ENCODE results near the gene SEPTIN10. TPM values are rescaled to one million over a fixed set of nuclear protein-coding genes. Genes with fewer than 3 reads are reported as not detected.
A peak's percentile ranks its signal among the peaks of the same experiment; 100 is the strongest.
"Not testable (repeated sequence)": the region's sequence is repeated elsewhere in the genome, so short reads cannot be mapped to it uniquely, and the experiment has no call there.

SEPTIN10 gene
- total RNA-seq, 2 donors from 2014 or later, result 3.0 to 7.5 TPM

DNA sequence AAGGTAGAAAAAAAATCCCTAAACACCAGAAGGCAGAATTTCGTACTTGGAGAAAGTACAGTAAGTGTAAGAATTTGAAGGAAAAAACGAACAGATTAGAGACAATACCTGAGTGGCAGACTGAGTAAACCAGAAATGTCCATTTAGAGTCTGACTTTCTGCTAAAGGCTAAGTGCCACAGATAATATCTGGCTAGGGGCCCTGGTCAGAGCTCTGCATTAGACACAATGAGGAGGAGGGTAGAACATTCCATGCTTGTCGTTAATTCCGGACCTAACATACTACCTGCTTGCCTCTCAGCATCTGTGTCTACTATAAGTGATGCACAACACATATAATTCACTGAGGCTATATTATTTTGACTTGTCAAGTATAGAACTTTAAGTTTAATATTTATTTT, 18.1 kb downstream of the SEPTIN10 start:
- Mint-ChIP-seq H3K9me3 (no peaks in the 10 kb centered on the region), H3K27ac (no peak overlapping the region), H3K4me3 (no peak overlapping the region), H3K36me3 (ENCODE audit: low read depth) (no peaks in the 10 kb centered on the region), H3K27me3 (peaks cover 7% of the 10 kb centered on the region), H3K4me1 (no peaks in the 10 kb centered on the region)
- no peak for ATAC-seq (replicated peaks)

DNA sequence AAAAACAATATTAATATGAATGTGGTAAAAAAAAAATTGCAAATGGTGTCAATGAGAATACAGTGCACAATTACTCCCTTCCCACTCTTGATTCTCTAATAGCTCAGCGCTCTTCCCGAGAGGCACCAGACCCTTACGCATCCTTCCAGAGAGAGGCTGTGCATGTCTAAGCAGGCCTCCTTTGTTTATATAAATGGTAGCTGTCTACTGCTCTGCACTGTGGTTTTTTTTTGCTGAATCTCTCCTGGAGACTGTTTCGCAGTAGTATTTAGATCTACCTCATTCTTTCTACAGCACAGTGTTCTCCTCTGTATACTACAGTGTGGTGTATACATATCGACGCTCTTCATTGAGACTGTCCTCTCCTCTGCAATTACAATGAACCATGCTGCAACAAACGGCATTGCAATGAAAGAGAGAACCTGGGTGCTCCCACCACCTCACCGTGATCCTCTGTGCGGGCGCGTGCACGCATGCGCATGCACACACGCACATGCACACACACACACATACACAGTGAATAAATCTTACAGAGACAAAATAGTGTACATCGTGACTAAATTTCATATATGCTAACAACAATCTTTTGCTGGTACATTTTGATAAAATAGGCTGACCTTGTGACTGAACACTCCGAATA, 19.4 kb downstream of the SEPTIN10 start:
- H3K27me3 Mint-ChIP-seq, result peaks cover 3% of the 10 kb centered on the region
- H3K4me1 Mint-ChIP-seq, result no peaks in the 10 kb centered on the region
- ATAC-seq (replicated peaks), result no peak
- no peaks in the 10 kb centered on the region for H3K36me3 Mint-ChIP-seq (ENCODE audit: low read depth)
- no peaks in the 10 kb centered on the region for H3K9me3 Mint-ChIP-seq
- no peak overlapping the region for H3K27ac Mint-ChIP-seq
- no peak overlapping the region for H3K4me3 Mint-ChIP-seq

DNA sequence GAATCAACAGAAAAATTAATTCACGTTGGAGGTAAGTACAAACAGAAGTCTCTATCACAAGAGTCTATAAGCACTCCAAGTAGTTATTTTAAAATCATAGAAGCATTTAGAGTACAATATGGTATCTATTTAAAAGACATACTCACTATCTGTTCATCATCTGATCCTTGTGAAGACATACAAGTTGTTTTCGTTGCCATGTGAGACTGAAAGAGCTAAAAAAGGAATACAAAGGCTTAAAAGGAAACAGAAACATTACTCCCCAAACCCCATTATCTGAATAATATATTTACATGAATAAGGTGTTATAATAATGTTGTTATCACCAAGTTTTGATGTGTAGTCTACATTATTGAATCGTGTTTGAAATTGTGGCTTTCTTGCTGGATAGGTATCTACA, 20.9 kb downstream of the SEPTIN10 start:
- Mint-ChIP-seq H3K4me3 (no peak overlapping the region), H3K9me3 (no peaks in the 10 kb centered on the region), H3K27ac (no peak overlapping the region), H3K36me3 (ENCODE audit: low read depth) (no peaks in the 10 kb centered on the region), H3K4me1 (no peaks in the 10 kb centered on the region), H3K27me3 (peaks cover 3% of the 10 kb centered on the region)
- ATAC-seq (replicated peaks), result no peak

DNA sequence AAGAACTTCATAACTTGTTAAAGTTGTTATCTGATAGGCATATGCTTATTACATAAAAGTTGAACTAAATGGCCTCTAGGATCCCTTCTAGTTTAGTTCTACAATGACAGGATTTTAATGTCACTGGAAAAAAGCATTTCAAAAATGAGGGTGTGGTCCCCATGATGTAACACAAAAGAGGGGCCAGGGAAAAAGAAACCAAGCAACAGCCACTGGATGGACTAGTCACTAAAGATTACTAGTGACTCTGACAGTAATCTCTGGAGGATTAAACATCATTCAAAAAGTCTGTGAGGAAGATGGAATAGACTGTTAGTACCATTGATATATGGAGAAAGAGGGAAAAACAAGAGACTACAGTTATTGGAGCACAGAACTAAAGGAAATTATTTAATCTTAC, 22.6 kb downstream of the SEPTIN10 start:
- Mint-ChIP-seq H3K27me3 (peaks cover 3% of the 10 kb centered on the region), H3K4me1 (no peaks in the 10 kb centered on the region), H3K36me3 (ENCODE audit: low read depth) (no peaks in the 10 kb centered on the region), H3K9me3 (no peaks in the 10 kb centered on the region), H3K27ac (no peak overlapping the region), H3K4me3 (no peak overlapping the region)
- no peak for ATAC-seq (replicated peaks)

DNA sequence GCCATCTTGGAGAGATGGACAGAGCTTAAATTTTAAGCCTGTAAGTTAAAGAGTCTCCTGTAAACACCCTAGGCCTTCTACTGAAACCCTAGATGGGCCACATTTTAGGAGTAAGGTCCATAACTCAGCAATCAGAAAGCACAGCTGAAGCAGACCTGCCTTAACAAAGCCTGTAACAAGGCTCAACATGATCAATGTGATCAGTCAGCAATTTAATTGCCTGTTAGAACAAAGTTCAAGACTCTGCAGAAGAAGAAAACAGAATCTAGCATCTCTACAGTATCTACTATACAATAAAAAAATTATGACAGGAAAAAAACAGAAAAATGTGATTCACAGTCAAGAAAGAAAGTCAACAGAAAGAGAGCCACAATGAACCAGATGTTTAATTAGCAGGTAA, 27.1 kb downstream of the SEPTIN10 start:
- H3K27me3 Mint-ChIP-seq, result peaks cover 8% of the 10 kb centered on the region
- H3K36me3 Mint-ChIP-seq (ENCODE audit: low read depth), result no peaks in the 10 kb centered on the region
- no peaks in the 10 kb centered on the region for H3K4me1 Mint-ChIP-seq
- no peak for ATAC-seq (replicated peaks)
- H3K27ac Mint-ChIP-seq, result no peak overlapping the region
- H3K9me3 Mint-ChIP-seq, result no peaks in the 10 kb centered on the region
- no peak overlapping the region for H3K4me3 Mint-ChIP-seq

- H3K27me3 Mint-ChIP-seq, result peaks cover 8% of the 10 kb centered on the region
- ATAC-seq (replicated peaks), result no peak
- H3K4me1 Mint-ChIP-seq, result no peaks in the 10 kb centered on the region
- no peaks in the 10 kb centered on the region for H3K36me3 Mint-ChIP-seq (ENCODE audit: low read depth)
- no peaks in the 10 kb centered on the region for H3K9me3 Mint-ChIP-seq
- H3K4me3 Mint-ChIP-seq, result no peak overlapping the region
- H3K27ac Mint-ChIP-seq, result no peak overlapping the region
Measured at GRCh38 chr2:109582928-109583895, 30.6 kb downstream of the SEPTIN10 start.

DNA sequence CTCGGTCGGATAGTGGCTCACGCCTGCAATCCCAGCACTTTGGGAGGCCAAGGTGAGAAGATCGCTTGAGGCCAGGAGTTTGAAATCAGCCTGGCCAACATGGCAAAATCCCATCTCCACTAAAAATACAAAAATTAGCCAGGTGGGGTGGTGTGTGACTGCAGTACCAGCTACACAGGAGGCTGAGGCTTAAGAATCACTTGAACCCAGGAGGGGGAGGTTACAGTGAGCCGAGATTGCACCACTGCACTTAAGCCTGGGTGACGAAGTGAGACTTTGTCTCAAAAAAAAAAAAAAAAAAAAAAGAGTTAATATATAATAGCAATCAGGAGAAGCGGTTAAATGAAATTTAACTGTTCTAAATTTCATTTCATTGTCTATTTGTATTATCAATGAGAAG, 36.1 kb downstream of the SEPTIN10 start:
- not testable (repeated sequence) for H3K27ac Mint-ChIP-seq; H3K4me1 Mint-ChIP-seq; H3K36me3 Mint-ChIP-seq (ENCODE audit: low read depth); H3K4me3 Mint-ChIP-seq; H3K27me3 Mint-ChIP-seq; ATAC-seq (replicated peaks); H3K9me3 Mint-ChIP-seq

DNA sequence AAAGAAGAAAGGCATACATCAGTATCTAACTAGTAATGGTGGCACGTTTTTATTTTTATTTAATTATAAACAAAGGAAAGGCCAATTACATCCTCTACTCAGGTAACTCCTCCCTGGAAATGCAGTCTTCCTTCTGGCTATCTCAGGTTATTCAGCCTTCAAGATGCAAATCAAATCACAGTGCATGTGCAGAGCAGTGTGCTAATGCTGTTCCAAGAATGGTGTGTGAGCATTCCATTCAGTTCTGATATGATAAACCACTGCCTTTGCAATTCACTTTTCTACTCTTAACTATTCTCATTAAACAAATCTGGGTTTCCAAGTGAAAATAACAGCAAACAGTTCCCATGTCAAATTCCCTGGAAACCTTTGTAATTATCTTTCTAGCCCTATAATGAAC, 38.4 kb downstream of the SEPTIN10 start:
- Mint-ChIP-seq H3K36me3 (ENCODE audit: low read depth) (no peaks in the 10 kb centered on the region), H3K27me3 (peaks cover 7% of the 10 kb centered on the region), H3K9me3 (no peaks in the 10 kb centered on the region), H3K4me1 (no peaks in the 10 kb centered on the region), H3K4me3 (no peak overlapping the region), H3K27ac (no peak overlapping the region)
- ATAC-seq (replicated peaks), result no peak

DNA sequence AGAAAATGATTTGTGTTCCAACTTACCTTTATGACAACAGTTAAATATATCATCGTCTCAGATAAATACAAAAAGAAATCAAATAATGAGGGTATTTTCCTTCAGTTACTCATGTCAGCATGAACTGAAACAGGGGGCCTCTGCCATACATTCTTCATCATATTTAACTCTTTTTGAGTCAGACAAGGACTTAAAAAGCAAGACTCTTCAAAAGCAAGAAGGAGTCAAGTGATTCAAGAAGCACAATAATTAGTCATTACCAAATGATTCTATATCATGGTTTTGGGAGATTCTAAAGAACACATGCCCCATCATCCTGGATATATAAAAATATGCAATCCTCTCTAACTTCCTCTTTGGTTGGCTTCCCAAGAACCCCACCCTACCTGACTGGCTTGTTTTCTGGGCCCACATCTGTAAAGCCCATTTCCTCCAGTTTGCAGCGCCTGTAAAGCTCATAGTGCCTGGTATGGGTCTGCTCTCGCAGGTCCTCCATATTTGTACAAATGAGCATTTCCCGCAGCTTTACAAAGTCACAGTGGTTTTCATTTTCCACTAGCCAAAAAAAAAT, 49.7 kb downstream of the SEPTIN10 start:
- Mint-ChIP-seq H3K27ac (no peak overlapping the region), H3K9me3 (no peaks in the 10 kb centered on the region), H3K36me3 (ENCODE audit: low read depth) (no peaks in the 10 kb centered on the region), H3K4me1 (no peaks in the 10 kb centered on the region), H3K27me3 (no peaks in the 10 kb centered on the region), H3K4me3 (no peak overlapping the region)
- ATAC-seq (replicated peaks), result peak; percentile 39

- no peaks in the 10 kb centered on the region for H3K9me3 Mint-ChIP-seq
- no peaks in the 10 kb centered on the region for H3K27me3 Mint-ChIP-seq
- no peak overlapping the region for H3K27ac Mint-ChIP-seq
- no peaks in the 10 kb centered on the region for H3K36me3 Mint-ChIP-seq (ENCODE audit: low read depth)
- H3K4me1 Mint-ChIP-seq, result no peaks in the 10 kb centered on the region
- no peak overlapping the region for H3K4me3 Mint-ChIP-seq
- ATAC-seq (replicated peaks), result no peak
Measured at GRCh38 chr2:109563288-109563687, 50.5 kb downstream of the SEPTIN10 start.

GRCh38 chr2:109562421-109562820, 51.3 kb downstream of the SEPTIN10 start:
- Mint-ChIP-seq H3K4me1 (no peaks in the 10 kb centered on the region), H3K27me3 (no peaks in the 10 kb centered on the region)
- ATAC-seq (replicated peaks), result peak; percentile 70

GRCh38 chr2:109560265-109560664, 53.5 kb downstream of the SEPTIN10 start:
- no peak for ATAC-seq (replicated peaks)
- no peak overlapping the region for H3K27ac Mint-ChIP-seq
- H3K36me3 Mint-ChIP-seq (ENCODE audit: low read depth), result no peaks in the 10 kb centered on the region
- H3K9me3 Mint-ChIP-seq, result no peaks in the 10 kb centered on the region
- no peaks in the 10 kb centered on the region for H3K4me1 Mint-ChIP-seq
- no peaks in the 10 kb centered on the region for H3K27me3 Mint-ChIP-seq
- no peak overlapping the region for H3K4me3 Mint-ChIP-seq

More at GRCh38 chr2:109562421-109562820, 51.3 kb downstream of the SEPTIN10 start:
- H3K27ac Mint-ChIP-seq, result no peak overlapping the region
- H3K36me3 Mint-ChIP-seq (ENCODE audit: low read depth), result no peaks in the 10 kb centered on the region
- H3K4me3 Mint-ChIP-seq, result no peak overlapping the region
- no peaks in the 10 kb centered on the region for H3K9me3 Mint-ChIP-seq

- no peak for ATAC-seq (replicated peaks)
- Mint-ChIP-seq H3K27ac (no peak overlapping the region), H3K27me3 (no peaks in the 10 kb centered on the region), H3K36me3 (ENCODE audit: low read depth) (no peaks in the 10 kb centered on the region), H3K4me1 (no peaks in the 10 kb centered on the region), H3K9me3 (no peaks in the 10 kb centered on the region), H3K4me3 (no peak overlapping the region)
Measured at GRCh38 chr2:109558076-109558882, 55.5 kb downstream of the SEPTIN10 start.

DNA sequence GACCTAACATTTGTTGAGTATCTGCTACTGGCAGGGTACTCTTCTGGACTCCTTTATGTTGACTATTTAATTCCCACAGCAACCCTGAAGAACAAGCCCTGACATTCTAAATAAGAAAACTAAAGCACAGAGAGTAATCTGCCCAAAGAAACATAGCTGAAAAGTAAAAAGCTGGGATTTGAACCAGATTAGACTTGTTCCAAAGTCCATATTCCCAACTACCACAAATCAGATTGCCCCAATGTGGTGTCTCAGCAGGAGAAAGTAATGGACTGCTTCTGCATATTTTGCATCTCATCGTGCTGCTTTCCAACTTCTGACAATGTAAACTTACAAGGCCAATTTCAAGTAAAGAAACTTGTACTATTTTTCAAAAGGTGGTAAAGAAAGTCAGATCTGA, 56.5 kb downstream of the SEPTIN10 start:
- ATAC-seq (replicated peaks), result no peak
- no peaks in the 10 kb centered on the region for H3K9me3 Mint-ChIP-seq
- no peak overlapping the region for H3K4me3 Mint-ChIP-seq

More for the DNA sequence above, 56.5 kb downstream of the SEPTIN10 start:
- Mint-ChIP-seq H3K4me1 (no peaks in the 10 kb centered on the region), H3K36me3 (ENCODE audit: low read depth) (no peaks in the 10 kb centered on the region), H3K27me3 (no peaks in the 10 kb centered on the region), H3K27ac (no peak overlapping the region)
